ENCODE data around the gene EPN2.

Gene EPN2

DNA sequence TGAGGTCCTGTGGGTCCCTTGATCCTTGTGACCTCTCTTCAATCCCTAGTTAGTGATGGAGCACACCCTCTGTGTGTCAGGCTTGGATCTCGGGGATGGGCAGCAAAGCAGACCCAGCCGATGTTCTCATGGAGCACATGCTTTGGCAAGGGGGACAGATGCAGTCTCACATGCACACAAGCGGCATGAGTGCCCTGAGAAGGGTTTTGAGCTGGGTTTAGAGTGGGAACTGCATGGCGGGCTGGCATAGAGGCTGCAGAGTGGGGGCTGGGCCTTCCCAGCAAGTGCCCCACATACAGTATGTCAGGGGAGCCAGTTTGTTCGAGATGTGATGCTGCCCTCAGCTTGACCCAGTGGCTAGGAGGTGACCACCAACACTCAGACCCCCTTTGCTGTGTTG lies 83.7 kb downstream of the EPN2 start:
- no peak for TF ChIP-seq TAF1 (IDR thresholded peaks at IDR 0.05; ENCODE audit: borderline replicate concordance, insufficient read depth, low read length)
- TF ChIP-seq FOXP2 (optimal IDR thresholded peaks at IDR 0.05; ENCODE audit: borderline replicate concordance, extremely low read depth, extremely low read length, insufficient read depth) = no peak
- no peak for TF ChIP-seq REST (IDR thresholded peaks at IDR 0.05; ENCODE audit: insufficient read depth in 1 of 2, low read depth in 2 of 2, low read length in 2 of 2)

- TF ChIP-seq SIN3A (IDR thresholded peaks at IDR 0.05; ENCODE audit: borderline replicate concordance, insufficient read depth, low read length) (no peak), REST (IDR thresholded peaks at IDR 0.05; ENCODE audit: insufficient read depth in 1 of 2, low read depth in 2 of 2, low read length in 2 of 2) (no peak), FOXP2 (optimal IDR thresholded peaks at IDR 0.05; ENCODE audit: borderline replicate concordance, extremely low read depth, extremely low read length, insufficient read depth) (no peak), TAF1 (IDR thresholded peaks at IDR 0.05; ENCODE audit: borderline replicate concordance, insufficient read depth, low read length) (no peak), POLR2AphosphoS5 (IDR thresholded peaks at IDR 0.05; ENCODE audit: low read depth, low read length) (no peak)
Measured at GRCh38 chr17:19321481-19322128, 84.4 kb downstream of the EPN2 start.

- TF ChIP-seq FOXP2 (optimal IDR thresholded peaks at IDR 0.05; ENCODE audit: borderline replicate concordance, extremely low read depth, extremely low read length, insufficient read depth) = no peak
- TF ChIP-seq SIN3A (IDR thresholded peaks at IDR 0.05; ENCODE audit: borderline replicate concordance, insufficient read depth, low read length) = no peak
- TF ChIP-seq POLR2AphosphoS5 (IDR thresholded peaks at IDR 0.05; ENCODE audit: low read depth, low read length) = no peak
- TF ChIP-seq REST (IDR thresholded peaks at IDR 0.05; ENCODE audit: insufficient read depth in 1 of 2, low read depth in 2 of 2, low read length in 2 of 2) = no peak
- no peak for TF ChIP-seq TAF1 (IDR thresholded peaks at IDR 0.05; ENCODE audit: borderline replicate concordance, insufficient read depth, low read length)
Measured at GRCh38 chr17:19322129-19322505, 85.0 kb downstream of the EPN2 start.

DNA sequence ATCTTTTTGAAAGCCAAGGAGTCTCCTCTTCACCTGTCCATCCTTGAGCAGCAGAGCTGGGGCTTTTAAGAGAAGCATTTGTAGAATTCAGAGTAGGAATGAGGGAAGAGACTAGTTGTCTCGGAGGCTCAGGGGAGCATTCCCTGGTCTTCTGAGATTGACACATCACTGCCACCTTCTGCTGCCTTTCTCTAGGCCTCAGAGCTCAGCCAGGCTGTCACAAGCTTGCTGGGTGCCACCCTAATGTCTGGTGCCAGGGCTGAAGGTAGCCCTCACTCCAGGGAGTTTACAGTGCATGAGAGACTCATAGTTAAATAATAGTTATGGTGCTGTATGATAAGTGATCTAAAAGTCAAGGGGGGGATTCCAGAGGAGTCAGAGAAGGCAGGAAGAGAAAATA lies 85.7 kb downstream of the EPN2 start:
- TF ChIP-seq REST (IDR thresholded peaks at IDR 0.05; ENCODE audit: insufficient read depth in 1 of 2, low read depth in 2 of 2, low read length in 2 of 2) (no peak), SIN3A (IDR thresholded peaks at IDR 0.05; ENCODE audit: borderline replicate concordance, insufficient read depth, low read length) (no peak), TAF1 (IDR thresholded peaks at IDR 0.05; ENCODE audit: borderline replicate concordance, insufficient read depth, low read length) (no peak), FOXP2 (optimal IDR thresholded peaks at IDR 0.05; ENCODE audit: borderline replicate concordance, extremely low read depth, extremely low read length, insufficient read depth) (no peak), POLR2AphosphoS5 (IDR thresholded peaks at IDR 0.05; ENCODE audit: low read depth, low read length) (no peak)

DNA sequence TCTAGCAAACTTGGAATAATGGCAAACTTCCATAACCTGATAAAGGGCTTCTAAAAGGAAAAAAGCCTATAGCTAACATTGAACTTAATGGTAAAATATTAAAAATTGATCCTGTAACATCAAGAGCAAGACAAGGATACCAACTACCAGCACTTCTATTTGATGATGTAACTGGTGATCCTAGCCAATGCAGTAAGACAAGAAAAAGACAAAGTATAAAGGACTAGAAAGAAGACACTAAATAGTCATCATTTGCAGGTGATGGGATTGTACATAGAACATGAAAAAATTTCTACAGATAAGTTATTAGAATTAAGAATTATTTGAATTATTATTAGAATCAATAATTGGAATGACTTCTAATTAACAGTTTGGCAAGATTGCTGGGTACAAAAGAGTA lies 88.4 kb downstream of the EPN2 start:
- TF ChIP-seq TAF1 (IDR thresholded peaks at IDR 0.05; ENCODE audit: borderline replicate concordance, insufficient read depth, low read length) (no peak), REST (IDR thresholded peaks at IDR 0.05; ENCODE audit: insufficient read depth in 1 of 2, low read depth in 2 of 2, low read length in 2 of 2) (no peak), SIN3A (IDR thresholded peaks at IDR 0.05; ENCODE audit: borderline replicate concordance, insufficient read depth, low read length) (no peak), FOXP2 (optimal IDR thresholded peaks at IDR 0.05; ENCODE audit: borderline replicate concordance, extremely low read depth, extremely low read length, insufficient read depth) (no peak), POLR2AphosphoS5 (IDR thresholded peaks at IDR 0.05; ENCODE audit: low read depth, low read length) (no peak)
